ENCODE results near the gene CNTN4.

DNA sequence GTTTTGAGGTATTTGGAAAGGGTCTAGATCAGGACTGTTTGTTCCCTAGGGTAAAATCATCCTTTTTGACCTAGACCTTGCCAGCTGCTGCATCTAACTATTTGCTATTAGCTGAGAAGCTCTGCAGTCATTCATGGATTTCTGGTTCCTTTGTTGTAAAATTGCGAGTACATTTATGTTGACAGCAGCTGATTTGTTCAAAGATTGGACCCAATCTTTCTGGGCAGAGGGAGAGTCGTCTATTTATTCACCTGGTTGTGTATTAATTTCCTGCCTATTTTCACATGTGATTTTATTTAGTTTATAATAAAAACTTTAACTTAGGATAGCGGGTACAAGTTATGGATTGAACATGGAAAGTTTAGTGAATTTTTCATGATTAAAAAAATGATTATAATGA, 236.3 kb downstream of the CNTN4 start:
- TF ChIP-seq, protein P1, sequence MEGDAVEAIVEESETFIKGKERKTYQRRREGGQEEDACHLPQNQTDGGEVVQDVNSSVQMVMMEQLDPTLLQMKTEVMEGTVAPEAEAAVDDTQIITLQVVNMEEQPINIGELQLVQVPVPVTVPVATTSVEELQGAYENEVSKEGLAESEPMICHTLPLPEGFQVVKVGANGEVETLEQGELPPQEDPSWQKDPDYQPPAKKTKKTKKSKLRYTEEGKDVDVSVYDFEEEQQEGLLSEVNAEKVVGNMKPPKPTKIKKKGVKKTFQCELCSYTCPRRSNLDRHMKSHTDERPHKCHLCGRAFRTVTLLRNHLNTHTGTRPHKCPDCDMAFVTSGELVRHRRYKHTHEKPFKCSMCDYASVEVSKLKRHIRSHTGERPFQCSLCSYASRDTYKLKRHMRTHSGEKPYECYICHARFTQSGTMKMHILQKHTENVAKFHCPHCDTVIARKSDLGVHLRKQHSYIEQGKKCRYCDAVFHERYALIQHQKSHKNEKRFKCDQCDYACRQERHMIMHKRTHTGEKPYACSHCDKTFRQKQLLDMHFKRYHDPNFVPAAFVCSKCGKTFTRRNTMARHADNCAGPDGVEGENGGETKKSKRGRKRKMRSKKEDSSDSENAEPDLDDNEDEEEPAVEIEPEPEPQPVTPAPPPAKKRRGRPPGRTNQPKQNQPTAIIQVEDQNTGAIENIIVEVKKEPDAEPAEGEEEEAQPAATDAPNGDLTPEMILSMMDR (IDR thresholded peaks at IDR 0.05; ENCODE audit: insufficient read depth, low read length), result no peak
- TF ChIP-seq, protein P2, sequence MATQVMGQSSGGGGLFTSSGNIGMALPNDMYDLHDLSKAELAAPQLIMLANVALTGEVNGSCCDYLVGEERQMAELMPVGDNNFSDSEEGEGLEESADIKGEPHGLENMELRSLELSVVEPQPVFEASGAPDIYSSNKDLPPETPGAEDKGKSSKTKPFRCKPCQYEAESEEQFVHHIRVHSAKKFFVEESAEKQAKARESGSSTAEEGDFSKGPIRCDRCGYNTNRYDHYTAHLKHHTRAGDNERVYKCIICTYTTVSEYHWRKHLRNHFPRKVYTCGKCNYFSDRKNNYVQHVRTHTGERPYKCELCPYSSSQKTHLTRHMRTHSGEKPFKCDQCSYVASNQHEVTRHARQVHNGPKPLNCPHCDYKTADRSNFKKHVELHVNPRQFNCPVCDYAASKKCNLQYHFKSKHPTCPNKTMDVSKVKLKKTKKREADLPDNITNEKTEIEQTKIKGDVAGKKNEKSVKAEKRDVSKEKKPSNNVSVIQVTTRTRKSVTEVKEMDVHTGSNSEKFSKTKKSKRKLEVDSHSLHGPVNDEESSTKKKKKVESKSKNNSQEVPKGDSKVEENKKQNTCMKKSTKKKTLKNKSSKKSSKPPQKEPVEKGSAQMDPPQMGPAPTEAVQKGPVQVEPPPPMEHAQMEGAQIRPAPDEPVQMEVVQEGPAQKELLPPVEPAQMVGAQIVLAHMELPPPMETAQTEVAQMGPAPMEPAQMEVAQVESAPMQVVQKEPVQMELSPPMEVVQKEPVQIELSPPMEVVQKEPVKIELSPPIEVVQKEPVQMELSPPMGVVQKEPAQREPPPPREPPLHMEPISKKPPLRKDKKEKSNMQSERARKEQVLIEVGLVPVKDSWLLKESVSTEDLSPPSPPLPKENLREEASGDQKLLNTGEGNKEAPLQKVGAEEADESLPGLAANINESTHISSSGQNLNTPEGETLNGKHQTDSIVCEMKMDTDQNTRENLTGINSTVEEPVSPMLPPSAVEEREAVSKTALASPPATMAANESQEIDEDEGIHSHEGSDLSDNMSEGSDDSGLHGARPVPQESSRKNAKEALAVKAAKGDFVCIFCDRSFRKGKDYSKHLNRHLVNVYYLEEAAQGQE (IDR thresholded peaks at IDR 0.05; ENCODE audit: insufficient replicate concordance, low read depth), result no peak
- TF ChIP-seq POLR2AphosphoS5 (IDR thresholded peaks at IDR 0.05; ENCODE audit: low read depth), result no peak
